Hepatocyte (in vitro differentiated cells): ENCODE data around the gene COPZ2.

Source experiments
- CTCF ChIP-seq: fragments of 200-600 bp; sonication (generic); IDR thresholded peaks from 2 replicates; pipeline ENCODE4 v1.5.1; 2016; ENCODE audit warnings: antibody characterized with exemption, mild to moderate bottlenecking; ENCODE audit not compliant: poor library complexity
- EZH2 ChIP-seq: fragments of 200-600 bp; sonication (generic); IDR thresholded peaks from 2 replicates; pipeline ENCODE4 v1.6.1; 2016; ENCODE audit warnings: antibody characterized with exemption, mild to moderate bottlenecking, borderline replicate concordance
- EZH2phosphoT487 ChIP-seq: fragments of 200-600 bp; sonication (generic); IDR thresholded peaks from one replicate; pipeline ENCODE4 v1.6.1; 2018; ENCODE audit warnings: antibody characterized with exemption, mild to moderate bottlenecking, low read depth, moderate library complexity; ENCODE audit not compliant: unreplicated experiment, severe bottlenecking

- peak; percentile 9 for TF ChIP-seq CTCF
- no peak for TF ChIP-seq EZH2
- TF ChIP-seq EZH2phosphoT487, result no peak
Measured at GRCh38 chr17:48003417-48004151, 34.0 kb downstream of the COPZ2 start.
